ENCODE data around the gene IL3.

DNA sequence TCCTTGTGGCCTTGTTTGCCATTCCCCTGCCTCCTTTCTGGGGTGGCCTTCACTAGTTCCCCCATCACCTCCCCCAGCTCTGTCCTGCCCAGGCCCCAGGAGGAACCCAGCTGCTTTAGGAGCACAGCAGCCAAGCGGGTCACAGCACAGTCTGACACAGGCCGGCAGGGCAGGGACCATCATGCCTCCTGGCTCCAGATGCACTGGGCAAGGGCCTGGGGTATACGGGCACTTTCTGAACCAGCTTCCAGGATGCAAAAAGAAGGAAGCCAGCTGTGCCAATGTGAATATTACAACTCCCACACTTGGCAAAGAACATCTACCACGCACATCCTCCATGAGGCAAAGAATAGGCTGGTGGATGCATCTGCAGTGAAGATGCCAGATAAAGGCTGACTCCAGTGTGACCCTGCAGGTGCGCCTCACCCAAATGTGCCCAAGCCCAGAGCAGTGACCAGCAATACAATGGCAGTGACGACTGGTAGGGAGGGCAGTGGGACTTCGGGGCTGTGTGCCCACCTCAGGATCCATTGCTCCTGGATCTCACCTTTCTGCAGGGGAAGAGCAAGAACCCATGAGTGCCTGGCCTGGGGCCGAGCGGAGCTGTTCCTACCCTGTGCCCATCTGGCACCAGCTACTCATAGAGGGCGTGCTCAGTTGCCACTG is 6.3 kb upstream of the IL3 start:
- TF ChIP-seq POLR2AphosphoS5 (IDR thresholded peaks at IDR 0.05; ENCODE audit: low read depth) (no peak), JUNB (IDR thresholded peaks at IDR 0.05; ENCODE audit: unreplicated experiment) (no peak), CTCF (conservative IDR thresholded peaks at IDR 0.05; ENCODE audit: low read depth in 2 of 2) (no peak), CREB1 (CRISPR knock-in tag; IDR thresholded peaks at IDR 0.05; ENCODE audit: low read depth) (no peak), STAT1 (IDR thresholded peaks at IDR 0.05; ENCODE audit: unreplicated experiment) (no peak), EZH2phosphoT487 (IDR thresholded peaks at IDR 0.05; ENCODE audit: unreplicated experiment) (no peak)
- TF ChIP-seq, protein P1, sequence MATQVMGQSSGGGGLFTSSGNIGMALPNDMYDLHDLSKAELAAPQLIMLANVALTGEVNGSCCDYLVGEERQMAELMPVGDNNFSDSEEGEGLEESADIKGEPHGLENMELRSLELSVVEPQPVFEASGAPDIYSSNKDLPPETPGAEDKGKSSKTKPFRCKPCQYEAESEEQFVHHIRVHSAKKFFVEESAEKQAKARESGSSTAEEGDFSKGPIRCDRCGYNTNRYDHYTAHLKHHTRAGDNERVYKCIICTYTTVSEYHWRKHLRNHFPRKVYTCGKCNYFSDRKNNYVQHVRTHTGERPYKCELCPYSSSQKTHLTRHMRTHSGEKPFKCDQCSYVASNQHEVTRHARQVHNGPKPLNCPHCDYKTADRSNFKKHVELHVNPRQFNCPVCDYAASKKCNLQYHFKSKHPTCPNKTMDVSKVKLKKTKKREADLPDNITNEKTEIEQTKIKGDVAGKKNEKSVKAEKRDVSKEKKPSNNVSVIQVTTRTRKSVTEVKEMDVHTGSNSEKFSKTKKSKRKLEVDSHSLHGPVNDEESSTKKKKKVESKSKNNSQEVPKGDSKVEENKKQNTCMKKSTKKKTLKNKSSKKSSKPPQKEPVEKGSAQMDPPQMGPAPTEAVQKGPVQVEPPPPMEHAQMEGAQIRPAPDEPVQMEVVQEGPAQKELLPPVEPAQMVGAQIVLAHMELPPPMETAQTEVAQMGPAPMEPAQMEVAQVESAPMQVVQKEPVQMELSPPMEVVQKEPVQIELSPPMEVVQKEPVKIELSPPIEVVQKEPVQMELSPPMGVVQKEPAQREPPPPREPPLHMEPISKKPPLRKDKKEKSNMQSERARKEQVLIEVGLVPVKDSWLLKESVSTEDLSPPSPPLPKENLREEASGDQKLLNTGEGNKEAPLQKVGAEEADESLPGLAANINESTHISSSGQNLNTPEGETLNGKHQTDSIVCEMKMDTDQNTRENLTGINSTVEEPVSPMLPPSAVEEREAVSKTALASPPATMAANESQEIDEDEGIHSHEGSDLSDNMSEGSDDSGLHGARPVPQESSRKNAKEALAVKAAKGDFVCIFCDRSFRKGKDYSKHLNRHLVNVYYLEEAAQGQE (IDR thresholded peaks at IDR 0.05; ENCODE audit: unreplicated experiment), result no peak

All from GM23338 (cell line).